Neuron (in vitro differentiated cells): ENCODE data around the gene GPC3.
"Not testable (repeated sequence)": the region's sequence is repeated elsewhere in the genome, so short reads cannot be mapped to it uniquely, and the experiment has no call there.

Experiments
- H2AFZ ChIP-seq: one replicate; pipeline ENCODE4 v1.6.1; 2013; ENCODE audit warnings: low read depth, mild to moderate bottlenecking, inconsistent platforms, low read length, moderate library complexity
- H3K27me3 ChIP-seq: one replicate; pipeline ENCODE4 v1.6.1; 2013; ENCODE audit warnings: low read length; ENCODE audit not compliant: insufficient read depth
- H3K36me3 ChIP-seq: one replicate; pipeline ENCODE4 v1.6.1; 2013; ENCODE audit warnings: low read length; ENCODE audit not compliant: insufficient read depth
- H3K4me1 ChIP-seq: one replicate; pipeline ENCODE4 v1.6.1; 2013; ENCODE audit warnings: low read length; ENCODE audit not compliant: insufficient read depth
- H3K4me3 ChIP-seq: 2 replicates; pipeline ENCODE4 v1.5.1; 2013; ENCODE audit warnings: mild to moderate bottlenecking, low read length, moderate library complexity
- H3K9me3 ChIP-seq: one replicate; pipeline ENCODE4 v1.6.1; 2013; ENCODE audit warnings: low read length

The GPC3 gene

GRCh38 chrX:134007716-134008115 lies 22.3 kb upstream of the GPC3 start:
- no peak overlapping the region for H2AFZ ChIP-seq
- H3K4me3 ChIP-seq, result no peak overlapping the region
- no peaks in the 10 kb centered on the region for H3K4me1 ChIP-seq
- H3K36me3 ChIP-seq, result no peaks in the 10 kb centered on the region
- H3K9me3 ChIP-seq, result no peaks in the 10 kb centered on the region
- H3K27me3 ChIP-seq, result no peaks in the 10 kb centered on the region

GRCh38 chrX:134006484-134007161 lies 21.2 kb upstream of the GPC3 start:
- H3K36me3 ChIP-seq, result no peaks in the 10 kb centered on the region
- no peaks in the 10 kb centered on the region for H3K9me3 ChIP-seq
- no peak overlapping the region for H2AFZ ChIP-seq
- H3K4me3 ChIP-seq, result no peak overlapping the region
- H3K27me3 ChIP-seq, result no peaks in the 10 kb centered on the region
- H3K4me1 ChIP-seq, result no peaks in the 10 kb centered on the region

GRCh38 chrX:134004084-134004483 lies 18.7 kb upstream of the GPC3 start:
- no peaks in the 10 kb centered on the region for H3K9me3 ChIP-seq
- no peak overlapping the region for H3K4me3 ChIP-seq
- no peak overlapping the region for H2AFZ ChIP-seq
- no peaks in the 10 kb centered on the region for H3K36me3 ChIP-seq
- no peaks in the 10 kb centered on the region for H3K27me3 ChIP-seq
- H3K4me1 ChIP-seq, result no peaks in the 10 kb centered on the region

GRCh38 chrX:134002921-134003615 lies 17.7 kb upstream of the GPC3 start:
- no peaks in the 10 kb centered on the region for H3K4me1 ChIP-seq
- H3K27me3 ChIP-seq, result peaks cover 4% of the 10 kb centered on the region
- H2AFZ ChIP-seq, result no peak overlapping the region
- no peaks in the 10 kb centered on the region for H3K9me3 ChIP-seq
- no peaks in the 10 kb centered on the region for H3K36me3 ChIP-seq
- no peak overlapping the region for H3K4me3 ChIP-seq

- Histone ChIP-seq H3K27me3 (peaks cover 4% of the 10 kb centered on the region), H3K9me3 (no peaks in the 10 kb centered on the region), H3K4me1 (no peaks in the 10 kb centered on the region), H3K4me3 (no peak overlapping the region), H3K36me3 (no peaks in the 10 kb centered on the region), H2AFZ (no peak overlapping the region)
Observed at GRCh38 chrX:134000260-134001245, 15.2 kb upstream of the GPC3 start.

- Histone ChIP-seq H3K4me3 (no peak overlapping the region), H3K9me3 (no peaks in the 10 kb centered on the region), H3K27me3 (peaks cover 4% of the 10 kb centered on the region), H3K4me1 (no peaks in the 10 kb centered on the region), H3K36me3 (no peaks in the 10 kb centered on the region), H2AFZ (no peak overlapping the region)
Observed at GRCh38 chrX:133999031-133999705, 13.8 kb upstream of the GPC3 start.

- Histone ChIP-seq H3K36me3 (no peaks in the 10 kb centered on the region), H3K27me3 (peaks cover 4% of the 10 kb centered on the region), H3K4me3 (no peak overlapping the region), H3K4me1 (no peaks in the 10 kb centered on the region), H3K9me3 (no peaks in the 10 kb centered on the region), H2AFZ (no peak overlapping the region)
Observed at GRCh38 chrX:133995759-133996158, 10.4 kb upstream of the GPC3 start.

- Histone ChIP-seq H3K4me3 (no peak overlapping the region), H3K4me1 (no peaks in the 10 kb centered on the region), H3K9me3 (no peaks in the 10 kb centered on the region), H3K27me3 (peaks cover 4% of the 10 kb centered on the region), H2AFZ (no peak overlapping the region), H3K36me3 (no peaks in the 10 kb centered on the region)
Observed at GRCh38 chrX:133994576-133994975, 9.2 kb upstream of the GPC3 start.

- no peaks in the 10 kb centered on the region for H3K27me3 ChIP-seq
- no peaks in the 10 kb centered on the region for H3K9me3 ChIP-seq
- no peak overlapping the region for H2AFZ ChIP-seq
- H3K36me3 ChIP-seq, result no peaks in the 10 kb centered on the region
- H3K4me3 ChIP-seq, result no peak overlapping the region
- peaks cover 4% of the 10 kb centered on the region for H3K4me1 ChIP-seq
Observed at GRCh38 chrX:133992882-133993281, 7.5 kb upstream of the GPC3 start.

GRCh38 chrX:133991814-133992213 lies 6.4 kb upstream of the GPC3 start:
- no peaks in the 10 kb centered on the region for H3K36me3 ChIP-seq
- no peaks in the 10 kb centered on the region for H3K9me3 ChIP-seq
- peaks cover 4% of the 10 kb centered on the region for H3K4me1 ChIP-seq
- H2AFZ ChIP-seq, result no peak overlapping the region
- no peaks in the 10 kb centered on the region for H3K27me3 ChIP-seq
- H3K4me3 ChIP-seq, result no peak overlapping the region

- not testable (repeated sequence) for H3K36me3 ChIP-seq, H3K9me3 ChIP-seq, H2AFZ ChIP-seq, H3K4me1 ChIP-seq, H3K4me3 ChIP-seq, H3K27me3 ChIP-seq
Observed at GRCh38 chrX:133991057-133991456, 5.7 kb upstream of the GPC3 start.

GRCh38 chrX:133989993-133990392 lies 4.6 kb upstream of the GPC3 start:
- H3K36me3 ChIP-seq, result no peaks in the 10 kb centered on the region
- no peaks in the 10 kb centered on the region for H3K9me3 ChIP-seq
- no peak overlapping the region for H3K4me3 ChIP-seq
- H2AFZ ChIP-seq, result no peak overlapping the region
- H3K27me3 ChIP-seq, result no peaks in the 10 kb centered on the region
- H3K4me1 ChIP-seq, result peaks cover 6% of the 10 kb centered on the region
